NT2/D1 (cell line): Measurements from ENCODE around the gene LYST.

Experiments used
- DNase-seq: peaks from one replicate; pipeline ENCODE4 v3.0.0-alpha.2; 2011; ENCODE audit warnings: low read depth, low spot score
- H3K27me3 ChIP-seq: 2 replicates; pipeline ENCODE4 v1.6.0; 2011; ENCODE audit warnings: mild to moderate bottlenecking; ENCODE audit not compliant: insufficient read length, insufficient read depth
- H3K36me3 ChIP-seq: 2 replicates; pipeline ENCODE4 v1.6.1; 2011; ENCODE audit warnings: mild to moderate bottlenecking, low read length, mixed read lengths; ENCODE audit not compliant: insufficient read depth, insufficient read length
- H3K4me1 ChIP-seq: 2 replicates; pipeline ENCODE4 v1.5.1; 2011; ENCODE audit not compliant: insufficient read depth, insufficient read length
- H3K4me3 ChIP-seq: 2 replicates; pipeline ENCODE4 v1.5.1; 2011; ENCODE audit warnings: low read depth; ENCODE audit not compliant: insufficient read length
- H3K9ac ChIP-seq: 2 replicates; pipeline ENCODE4 v1.6.0; 2011; ENCODE audit warnings: low read depth; ENCODE audit not compliant: insufficient read length
- H3K9me3 ChIP-seq: 2 replicates; pipeline ENCODE4 v1.5.1; 2011; ENCODE audit warnings: mild to moderate bottlenecking, low read length; ENCODE audit not compliant: insufficient read depth
- SUZ12 ChIP-seq: IDR thresholded peaks from 2 replicates; pipeline ENCODE4 v1.6.1; 2011; ENCODE audit not compliant: insufficient read length, insufficient read depth; ENCODE audit errors: extremely low read depth
- YY1 ChIP-seq: IDR thresholded peaks from 2 replicates; pipeline ENCODE4 v1.6.1; 2011; ENCODE audit not compliant: insufficient read length, insufficient read depth
- ZNF274 ChIP-seq: IDR thresholded peaks from 2 replicates; pipeline ENCODE4 v1.6.1; 2011; ENCODE audit warnings: mild to moderate bottlenecking, low read depth, low read length

The LYST gene

GRCh38 chr1:235736263-235736662 lies 130.4 kb downstream of the LYST start:
- no peak overlapping the region for H3K4me3 ChIP-seq
- no peak overlapping the region for H3K9ac ChIP-seq
- TF ChIP-seq SUZ12, result no peak
- no peak for TF ChIP-seq YY1
- TF ChIP-seq ZNF274, result no peak
- H3K4me1 ChIP-seq, result no peaks in the 10 kb centered on the region
- H3K36me3 ChIP-seq, result no peaks in the 10 kb centered on the region
- DNase-seq, result no peak
- no peaks in the 10 kb centered on the region for H3K27me3 ChIP-seq
- no peaks in the 10 kb centered on the region for H3K9me3 ChIP-seq

DNA sequence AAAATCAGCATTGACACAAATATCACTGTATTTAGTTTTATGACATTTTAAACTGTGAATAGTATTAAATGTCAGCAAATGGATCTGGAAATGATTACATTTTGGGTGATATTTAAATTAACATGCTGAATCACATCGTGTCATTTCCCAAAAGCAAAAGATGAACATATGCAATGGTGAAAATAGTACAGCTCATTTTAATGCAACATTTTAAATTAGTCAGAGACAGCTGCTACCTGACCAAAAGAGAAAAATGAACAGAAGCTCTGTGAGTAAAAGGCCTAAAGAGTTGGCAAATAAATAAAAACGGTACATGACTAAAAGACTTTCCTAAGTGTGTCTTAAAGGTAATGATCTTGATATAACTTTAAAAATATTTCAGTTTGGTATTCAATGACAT lies 131.1 kb downstream of the LYST start:
- Histone ChIP-seq H3K4me1 (no peaks in the 10 kb centered on the region), H3K9me3 (no peaks in the 10 kb centered on the region), H3K36me3 (no peaks in the 10 kb centered on the region), H3K4me3 (no peak overlapping the region), H3K27me3 (no peaks in the 10 kb centered on the region), H3K9ac (no peak overlapping the region)
- TF ChIP-seq ZNF274 (no peak), YY1 (no peak), SUZ12 (no peak)
- no peak for DNase-seq

DNA sequence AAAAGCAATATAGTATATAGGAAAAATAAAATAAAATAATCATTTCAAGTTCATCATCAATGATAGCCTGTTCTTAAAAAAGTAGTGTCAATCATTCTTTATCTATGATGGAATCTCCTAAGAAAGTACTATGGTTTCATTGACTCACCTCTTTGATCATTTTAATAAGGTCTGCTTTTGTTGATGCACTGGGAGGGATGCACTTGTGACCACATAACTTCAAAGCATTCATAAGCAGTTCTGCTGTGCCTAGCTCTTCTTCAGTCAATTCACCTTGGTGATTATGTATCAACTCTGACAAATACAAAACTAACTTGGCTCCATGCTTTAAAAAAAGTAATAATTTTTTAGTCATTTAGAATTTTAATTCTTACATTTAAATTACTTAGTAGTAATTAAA lies 132.4 kb downstream of the LYST start:
- DNase-seq, result no peak
- TF ChIP-seq ZNF274 (no peak), YY1 (no peak), SUZ12 (no peak)
- no peak overlapping the region for H3K4me3 ChIP-seq
- no peaks in the 10 kb centered on the region for H3K4me1 ChIP-seq
- no peaks in the 10 kb centered on the region for H3K9me3 ChIP-seq
- H3K36me3 ChIP-seq, result no peaks in the 10 kb centered on the region
- H3K27me3 ChIP-seq, result no peaks in the 10 kb centered on the region
- no peak overlapping the region for H3K9ac ChIP-seq

- Histone ChIP-seq H3K36me3 (no peaks in the 10 kb centered on the region), H3K27me3 (no peaks in the 10 kb centered on the region), H3K9me3 (no peaks in the 10 kb centered on the region), H3K4me3 (no peak overlapping the region), H3K4me1 (no peaks in the 10 kb centered on the region), H3K9ac (no peak overlapping the region)
- DNase-seq, result no peak
- TF ChIP-seq SUZ12 (no peak), ZNF274 (no peak), YY1 (no peak)
These were observed 136.7 kb downstream of the LYST start for GRCh38 chr1:235730007-235730406.

GRCh38 chr1:235726557-235726956 lies 140.1 kb downstream of the LYST start:
- Histone ChIP-seq H3K4me1 (no peaks in the 10 kb centered on the region), H3K36me3 (no peaks in the 10 kb centered on the region), H3K4me3 (no peak overlapping the region), H3K9ac (no peak overlapping the region), H3K9me3 (no peaks in the 10 kb centered on the region), H3K27me3 (no peaks in the 10 kb centered on the region)
- DNase-seq, result no peak
- no peak for TF ChIP-seq ZNF274
- no peak for TF ChIP-seq SUZ12
- no peak for TF ChIP-seq YY1

DNA sequence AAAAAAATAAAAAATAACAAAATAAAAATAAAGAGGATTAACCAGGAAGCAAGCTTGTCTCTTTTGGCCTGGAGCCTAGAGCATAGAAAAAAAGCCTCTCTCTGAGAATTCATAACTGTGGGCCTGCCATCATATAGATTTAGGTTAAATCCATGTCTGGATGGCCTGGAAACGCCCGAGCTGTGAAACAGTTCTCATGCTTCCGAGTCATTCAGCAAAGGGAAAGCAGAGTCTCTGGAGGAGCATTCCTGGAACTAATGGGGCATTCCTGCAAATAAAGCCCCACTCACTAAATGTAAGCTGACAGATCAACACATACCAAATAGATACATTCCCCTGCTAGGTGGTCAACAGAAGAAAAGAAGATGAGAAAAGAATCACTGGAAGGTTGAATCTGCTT lies 141.3 kb downstream of the LYST start:
- no peaks in the 10 kb centered on the region for H3K27me3 ChIP-seq
- H3K4me3 ChIP-seq, result no peak overlapping the region
- no peaks in the 10 kb centered on the region for H3K36me3 ChIP-seq
- H3K9me3 ChIP-seq, result no peaks in the 10 kb centered on the region
- peak; percentile 27 for DNase-seq
- TF ChIP-seq ZNF274 (no peak), SUZ12 (no peak), YY1 (no peak)
- no peaks in the 10 kb centered on the region for H3K4me1 ChIP-seq
- H3K9ac ChIP-seq, result no peak overlapping the region

DNA sequence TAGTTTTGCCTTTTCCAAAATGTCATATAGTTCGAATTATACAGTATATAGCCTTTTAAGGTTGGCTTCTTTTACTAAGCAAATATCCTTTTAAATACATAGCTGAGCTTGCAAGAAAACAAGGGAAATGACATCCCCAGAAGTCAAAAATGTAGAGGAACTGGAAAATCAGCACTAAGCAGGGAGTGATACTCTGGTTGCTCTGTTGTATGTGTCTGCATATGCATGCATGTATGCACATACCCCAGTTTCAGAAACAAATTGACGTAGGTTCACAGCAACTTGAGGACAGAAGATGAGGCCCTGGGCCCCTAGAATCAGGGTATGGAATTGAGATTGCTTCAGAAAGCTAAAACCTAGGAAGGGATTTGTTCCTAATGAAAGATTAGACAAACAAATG lies 142.0 kb downstream of the LYST start:
- no peaks in the 10 kb centered on the region for H3K36me3 ChIP-seq

More for the DNA sequence above, 142.0 kb downstream of the LYST start:
- Histone ChIP-seq H3K4me1 (no peaks in the 10 kb centered on the region), H3K4me3 (no peak overlapping the region), H3K9me3 (no peaks in the 10 kb centered on the region), H3K9ac (no peak overlapping the region), H3K27me3 (no peaks in the 10 kb centered on the region)
- TF ChIP-seq ZNF274 (no peak), YY1 (no peak), SUZ12 (no peak)
- DNase-seq, result no peak
